HG02798 (cell line): ENCODE measurements around the gene PDPK1.
"Not testable (repeated sequence)": the region's sequence is repeated elsewhere in the genome, so short reads cannot be mapped to it uniquely, and the experiment has no call there.

Source experiments
- ATAC-seq: cut with Tn5 transposase; IDR thresholded peaks from one replicate; pipeline ENCODE4 v1.9.1; 2021; ENCODE audit warnings: mild to moderate bottlenecking; ENCODE audit not compliant: unreplicated experiment, poor library complexity

PDPK1 gene

DNA sequence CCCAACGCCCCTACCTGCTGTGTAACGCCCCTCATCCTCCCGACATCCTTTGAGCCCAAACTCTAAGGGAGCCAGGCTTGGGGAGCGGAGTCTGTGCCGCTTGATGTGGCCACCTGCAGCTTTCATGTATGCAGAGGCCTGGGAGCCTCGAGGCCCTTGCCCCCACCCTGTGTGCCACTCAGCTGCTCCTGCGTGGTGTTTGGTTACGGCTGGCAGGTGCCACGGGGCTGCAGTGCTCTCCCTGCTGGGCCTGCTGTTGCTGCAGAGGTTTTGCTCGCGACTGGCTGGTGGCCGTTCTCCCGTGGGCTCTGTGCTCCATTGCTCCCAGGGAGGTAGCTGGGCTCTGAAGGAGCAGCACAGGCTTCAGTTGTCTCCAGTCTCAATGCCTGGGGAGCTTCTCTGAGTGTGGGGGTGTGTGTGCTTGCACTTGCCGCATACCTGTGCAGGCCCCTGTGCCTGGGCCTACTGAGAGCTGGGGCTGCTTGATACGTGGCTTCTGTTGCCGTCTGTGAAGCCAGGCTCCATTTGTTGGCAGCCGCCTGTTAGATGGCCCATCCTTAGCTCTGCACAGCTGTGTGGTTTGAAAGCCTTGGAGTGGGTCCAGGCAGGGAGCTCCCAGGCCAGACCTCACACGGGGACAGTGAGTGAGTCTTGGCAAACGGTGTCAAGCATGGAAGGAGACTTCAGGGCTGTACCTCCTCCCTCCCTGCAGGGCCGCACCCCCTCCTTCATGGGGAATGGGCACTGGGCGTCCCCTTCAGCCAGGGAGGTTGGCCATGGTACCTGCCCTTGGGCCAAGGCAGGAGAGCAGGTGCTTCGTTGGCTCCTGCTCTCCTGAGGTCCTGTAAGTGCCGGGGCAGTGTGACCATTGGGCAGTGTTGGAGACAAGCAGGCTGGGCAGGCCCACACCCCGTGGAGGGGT lies 47.2 kb downstream of the PDPK1 start:
- no peak for ATAC-seq

DNA sequence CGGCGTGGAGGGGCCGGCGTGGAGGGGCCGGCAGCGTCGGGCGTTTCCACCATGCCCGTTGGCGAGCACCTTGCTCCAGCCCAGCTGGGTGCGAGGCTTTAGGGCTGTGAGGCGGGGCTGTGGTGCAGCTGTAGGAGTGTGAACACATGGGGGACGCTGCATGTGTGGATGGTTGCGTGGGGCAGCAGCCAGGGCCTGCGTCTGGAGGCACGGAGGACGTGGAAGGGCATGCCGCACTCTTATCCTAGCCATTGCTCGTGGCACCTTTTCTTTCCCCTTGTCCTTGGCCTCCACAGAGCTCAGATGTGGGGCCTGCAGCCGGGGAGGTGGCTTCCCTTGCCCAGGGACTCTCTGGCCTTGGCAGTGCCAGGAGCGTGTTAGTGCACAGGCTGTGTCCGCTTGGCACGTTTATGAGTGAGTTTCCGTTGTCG lies 47.8 kb downstream of the PDPK1 start:
- ATAC-seq: no peak

DNA sequence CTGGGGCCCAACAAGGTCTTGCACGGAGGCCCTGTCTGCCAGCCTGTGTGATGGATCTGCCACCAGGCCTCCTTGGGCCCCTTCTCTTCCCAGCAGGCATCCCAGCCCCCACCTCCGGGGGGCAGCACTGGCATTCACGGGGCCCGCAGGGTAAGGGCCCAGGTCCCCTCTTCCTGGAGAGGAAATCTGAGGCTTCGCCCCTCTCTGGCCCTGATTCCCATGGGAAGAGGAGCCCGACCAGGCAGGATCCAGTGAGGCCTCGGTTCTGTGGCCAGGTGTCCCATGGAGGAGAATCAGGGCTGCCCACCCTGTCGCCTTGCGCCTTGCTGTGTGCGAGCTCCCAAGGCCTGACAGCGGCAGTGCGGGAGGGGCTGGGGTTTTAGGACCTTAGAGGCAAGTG lies 48.4 kb downstream of the PDPK1 start:
- no peak for ATAC-seq

DNA sequence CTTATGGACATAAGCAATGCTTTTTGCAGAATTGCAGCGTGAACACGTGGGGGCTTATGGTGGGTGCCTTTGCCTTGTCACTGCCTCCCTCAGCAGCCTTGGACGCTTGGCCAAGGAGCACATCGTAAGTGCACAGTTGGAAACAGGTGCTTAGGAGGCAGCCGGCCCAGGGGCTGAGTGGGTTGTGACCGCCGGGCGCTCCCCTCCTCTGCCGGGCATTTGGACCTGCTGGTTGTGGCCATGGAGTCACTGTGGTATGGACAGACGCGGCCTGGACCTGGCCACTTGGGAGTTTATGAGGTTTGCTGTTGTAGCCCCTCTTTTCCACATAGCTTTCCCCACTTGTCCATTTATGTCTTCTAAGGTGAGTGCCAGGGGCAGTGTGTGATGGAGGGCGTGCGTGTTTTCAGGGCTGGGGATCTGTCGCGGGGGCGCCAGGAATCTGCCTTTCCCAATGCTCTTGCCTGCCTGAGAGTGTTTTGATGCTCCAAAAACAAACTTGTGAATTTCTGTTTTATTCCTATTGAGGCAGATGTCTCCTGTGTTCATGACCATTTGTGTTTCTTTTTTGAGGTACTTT lies 49.2 kb downstream of the PDPK1 start:
- ATAC-seq: no peak

DNA sequence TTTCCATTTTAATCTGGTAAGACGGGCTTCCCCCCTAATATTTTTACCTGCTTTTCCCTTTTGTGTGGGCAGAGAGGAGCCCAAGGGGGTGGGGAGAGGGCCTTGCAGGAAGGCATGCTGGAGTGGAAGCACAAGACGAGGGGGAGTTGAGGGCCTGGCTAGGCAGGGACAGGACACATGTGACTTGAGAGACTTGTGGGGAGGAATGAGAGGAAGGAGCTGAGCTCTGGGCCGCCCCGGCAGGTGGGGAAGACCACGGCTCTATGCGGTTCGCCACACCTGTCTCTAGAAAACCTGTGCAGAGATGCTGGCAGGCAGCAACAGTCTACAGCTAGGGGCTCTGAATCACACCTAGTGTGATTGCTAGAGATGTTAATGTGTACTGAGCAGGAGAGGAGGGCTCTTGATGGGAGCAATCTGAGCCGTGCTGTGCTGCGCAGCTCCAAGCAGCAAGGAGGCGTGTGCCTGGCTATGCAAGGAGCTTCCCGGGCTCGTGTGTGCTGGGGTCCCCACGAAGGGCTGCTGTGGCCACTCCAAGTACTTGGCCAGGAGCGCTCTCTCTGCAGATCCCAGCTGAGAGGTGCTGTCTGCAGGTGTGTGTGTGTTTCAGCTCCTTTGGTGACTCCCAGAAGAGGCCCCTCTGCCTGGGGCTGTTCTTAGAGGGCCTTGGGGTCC lies 50.2 kb downstream of the PDPK1 start:
- ATAC-seq: no peak

DNA sequence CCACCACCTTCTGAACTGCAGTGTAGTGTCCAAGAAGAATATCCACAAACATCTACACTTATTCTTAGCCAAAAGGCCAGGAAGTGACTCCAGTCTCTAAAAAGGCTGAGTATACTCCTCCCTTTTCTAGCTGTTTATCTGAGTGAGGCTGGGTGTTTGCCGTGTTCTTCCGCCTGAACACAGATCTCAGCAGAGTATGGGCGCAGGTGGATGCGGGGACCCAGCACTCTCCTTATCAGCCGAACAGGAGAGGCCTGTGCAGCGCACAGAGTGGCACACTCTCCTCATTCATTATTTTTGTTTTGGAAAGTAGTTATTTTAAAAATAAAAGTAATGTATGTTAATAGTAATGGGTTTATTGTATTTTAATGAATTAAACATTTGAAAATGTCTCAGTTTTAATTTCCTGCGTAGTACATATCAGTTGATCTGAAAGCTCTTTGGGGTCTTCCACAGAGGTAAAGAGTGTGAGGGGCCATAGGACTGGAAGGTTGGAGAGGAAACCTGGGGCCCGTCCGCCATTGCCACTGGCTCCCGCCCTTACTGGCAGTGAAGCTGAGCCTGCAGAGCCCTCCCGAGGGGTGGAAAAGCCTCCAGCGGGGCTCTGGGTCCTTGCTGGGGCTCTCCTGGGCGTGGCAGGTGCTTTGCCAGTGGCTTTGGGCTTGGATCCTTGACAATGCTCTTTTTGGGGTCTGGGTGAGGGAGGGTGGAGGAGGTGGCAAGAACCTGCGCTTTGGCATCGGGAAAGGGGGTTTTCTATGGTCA lies 53.8 kb downstream of the PDPK1 start:
- no peak for ATAC-seq

DNA sequence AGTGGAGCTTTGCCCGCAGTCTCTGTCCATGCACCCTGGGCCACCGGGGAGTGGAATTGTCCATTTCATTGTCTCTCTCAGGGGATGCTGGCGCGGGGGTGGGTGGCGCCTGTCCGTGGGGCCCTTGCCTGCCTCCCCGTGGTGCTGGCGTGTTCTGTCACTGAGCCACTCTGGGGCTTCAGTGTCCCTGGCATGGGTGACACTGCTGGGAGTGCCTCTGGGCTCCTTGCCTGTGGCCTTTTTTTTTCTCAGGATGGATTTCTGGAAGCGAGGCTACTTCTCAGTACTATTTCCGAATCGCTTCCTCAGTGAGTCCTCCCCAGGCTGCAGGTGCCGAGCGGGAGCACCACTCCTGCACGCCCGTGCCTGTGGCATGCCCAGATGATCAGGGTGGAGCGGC lies 55.0 kb downstream of the PDPK1 start:
- no peak for ATAC-seq

DNA sequence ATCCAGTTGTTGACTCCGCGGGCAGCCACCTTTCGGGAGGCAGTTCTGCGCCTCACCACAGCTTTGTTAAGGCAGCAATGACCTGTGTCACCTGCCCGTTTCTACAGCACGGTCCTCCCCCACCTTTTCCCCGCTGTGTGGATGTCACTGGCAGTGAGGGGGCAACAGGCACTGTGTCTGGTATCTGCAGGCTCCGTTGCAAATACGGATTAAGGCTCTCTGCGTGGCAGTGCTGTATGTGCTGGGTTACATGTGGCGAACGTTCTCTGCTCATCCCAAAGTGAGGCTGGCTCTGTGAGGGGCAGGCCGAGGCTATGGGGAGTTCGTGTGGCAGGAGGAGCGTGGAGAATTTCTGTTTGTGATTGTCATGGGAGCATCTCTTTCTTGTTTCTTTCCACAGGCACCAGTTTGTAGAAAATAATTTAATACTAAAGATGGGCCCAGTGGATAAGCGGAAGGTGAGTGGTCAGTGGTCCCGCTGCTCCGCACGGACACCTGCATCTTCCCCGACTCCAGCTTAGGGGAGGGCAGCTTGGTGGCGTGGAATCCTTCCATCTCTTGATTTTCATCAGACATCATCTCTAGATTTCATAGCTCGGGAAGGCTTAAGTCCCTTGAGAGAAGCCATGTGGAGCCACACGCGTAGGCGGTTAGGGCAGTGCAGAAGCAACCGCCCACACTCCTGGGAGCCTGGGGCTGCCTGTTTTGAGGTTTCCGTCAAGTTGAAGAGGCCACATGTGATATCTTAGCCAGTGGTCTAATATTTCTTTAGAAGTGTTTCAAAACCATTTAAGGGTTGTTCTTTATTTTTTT lies 57.8 kb downstream of the PDPK1 start:
- no peak for ATAC-seq

DNA sequence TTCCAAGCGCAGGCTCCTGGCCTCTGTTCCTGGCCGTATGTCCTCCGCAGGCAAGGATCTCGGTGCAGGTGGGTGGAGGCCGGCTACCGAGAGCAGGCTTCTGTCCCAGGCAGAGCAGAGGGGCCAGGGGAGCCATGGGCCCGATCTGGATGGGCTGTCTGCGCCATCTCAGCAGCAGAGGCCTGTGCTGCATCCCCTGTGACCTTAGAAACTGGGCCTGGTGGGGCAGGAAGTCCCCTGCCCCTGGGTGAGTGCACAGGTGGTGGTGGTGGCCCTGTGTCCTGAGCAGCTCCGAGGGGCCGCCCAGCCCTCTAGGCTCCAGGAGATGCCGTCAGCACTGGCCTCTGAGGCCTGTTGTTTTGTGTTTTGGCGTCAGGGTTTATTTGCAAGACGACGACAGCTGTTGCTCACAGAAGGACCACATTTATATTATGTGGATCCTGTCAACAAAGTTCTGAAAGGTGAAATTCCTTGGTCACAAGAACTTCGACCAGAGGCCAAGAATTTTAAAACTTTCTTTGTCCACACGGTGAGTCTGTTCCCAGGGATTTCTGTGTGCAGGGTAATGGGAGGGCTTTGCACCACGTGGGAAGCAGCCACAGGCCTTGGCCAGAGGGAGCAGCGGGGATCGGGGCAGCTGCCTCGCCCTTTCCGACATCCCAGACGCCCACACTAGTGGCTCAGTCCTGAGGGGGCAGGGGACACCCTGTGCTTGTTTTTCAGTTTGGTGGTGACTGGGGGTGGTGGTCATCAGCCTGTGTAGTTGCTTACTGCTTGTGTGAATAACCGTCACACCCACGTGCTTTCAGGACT lies 59.1 kb downstream of the PDPK1 start:
- ATAC-seq: no peak

DNA sequence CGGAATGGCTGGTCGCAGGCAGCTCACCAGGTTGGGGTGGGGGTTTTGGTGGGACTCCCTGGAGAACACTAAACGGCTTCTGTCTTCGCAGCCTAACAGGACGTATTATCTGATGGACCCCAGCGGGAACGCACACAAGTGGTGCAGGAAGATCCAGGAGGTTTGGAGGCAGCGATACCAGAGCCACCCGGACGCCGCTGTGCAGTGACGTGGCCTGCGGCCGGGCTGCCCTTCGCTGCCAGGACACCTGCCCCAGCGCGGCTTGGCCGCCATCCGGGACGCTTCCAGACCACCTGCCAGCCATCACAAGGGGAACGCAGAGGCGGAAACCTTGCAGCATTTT lies 59.7 kb downstream of the PDPK1 start:
- no peak for ATAC-seq

DNA sequence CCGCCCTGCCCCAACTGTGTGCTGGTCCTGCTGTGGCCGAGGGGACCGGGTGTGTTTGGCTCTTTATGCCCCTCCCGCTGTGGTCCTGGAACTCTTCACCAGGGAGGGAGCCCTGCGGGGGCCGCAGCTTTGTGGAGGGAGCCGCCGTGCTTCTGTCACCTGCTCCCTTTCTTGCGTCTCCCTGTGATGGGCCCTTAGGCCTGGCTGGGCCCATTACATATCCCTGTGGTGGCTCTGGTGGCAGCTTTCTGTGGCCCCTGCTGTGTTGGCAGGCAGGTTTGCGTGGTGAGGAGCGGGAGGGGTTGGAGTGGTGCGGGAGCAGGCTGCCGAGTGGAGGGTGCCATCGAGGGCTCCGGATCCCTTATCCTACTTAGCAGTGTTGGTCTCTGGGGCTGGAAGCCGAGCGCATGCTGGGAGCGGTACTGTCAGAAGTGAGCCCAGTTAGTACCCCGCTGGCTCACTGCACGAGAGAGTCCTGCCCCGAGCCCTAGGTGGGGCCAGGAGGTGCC lies 60.4 kb downstream of the PDPK1 start:
- ATAC-seq: no peak

DNA sequence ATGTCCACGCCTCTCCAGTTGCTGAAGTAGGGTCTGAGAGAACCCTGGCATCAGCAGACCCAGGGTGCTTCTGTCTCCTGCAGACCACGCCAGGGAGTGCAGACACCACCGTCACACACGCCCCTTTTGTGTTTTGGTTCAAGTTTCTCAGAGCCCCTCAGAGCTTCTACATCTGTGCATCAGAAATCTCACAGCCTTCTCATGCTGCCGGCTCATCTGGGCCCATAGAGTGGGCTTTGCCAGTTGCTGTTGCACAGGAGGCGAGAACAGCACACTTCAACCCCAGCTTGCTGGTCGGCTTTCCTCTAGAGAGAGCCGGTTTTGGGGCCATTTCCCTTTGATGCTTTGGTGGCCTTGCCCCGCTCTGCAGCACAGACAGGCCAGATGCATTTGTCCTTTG lies 60.9 kb downstream of the PDPK1 start:
- ATAC-seq: no peak

DNA sequence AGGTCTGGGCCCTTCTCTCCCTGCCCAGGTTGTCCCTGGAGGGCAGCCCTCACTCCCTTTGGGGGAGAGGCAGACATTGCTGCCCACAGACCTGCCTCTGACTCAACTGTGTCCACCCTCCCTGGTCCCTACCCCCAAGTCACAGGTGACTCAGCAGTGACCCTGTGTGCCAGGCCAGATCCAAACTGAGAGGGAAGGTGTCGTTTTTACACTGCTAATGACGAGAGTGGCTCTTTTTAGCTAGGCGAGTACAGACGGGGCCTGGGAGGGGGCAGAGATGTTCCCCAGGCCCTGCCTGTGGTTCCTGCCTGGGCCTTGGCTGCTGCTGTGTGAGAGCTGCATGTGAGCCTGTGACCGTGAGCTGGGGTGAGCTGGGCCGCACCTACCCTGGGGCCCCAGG lies 61.3 kb downstream of the PDPK1 start:
- ATAC-seq: not testable (repeated sequence)

DNA sequence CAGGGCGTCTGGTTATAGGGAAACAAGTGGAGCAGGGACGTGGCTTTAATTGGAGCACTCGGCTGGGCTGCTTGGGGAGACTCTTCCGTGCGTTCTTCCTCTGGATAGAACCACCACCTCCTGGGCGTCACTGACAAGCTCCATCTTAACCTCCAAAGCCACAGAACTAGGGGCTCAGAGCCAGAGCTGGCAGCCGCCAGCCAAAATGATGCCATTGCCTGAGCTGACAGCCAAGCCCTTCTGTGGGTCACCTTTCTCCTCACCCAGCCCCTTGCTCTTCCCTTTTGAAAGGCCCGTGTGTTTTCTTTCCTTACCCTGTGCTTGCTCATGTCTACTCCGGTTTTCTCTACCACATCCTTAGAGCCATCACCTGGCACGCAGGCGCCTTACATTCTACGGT lies 62.0 kb downstream of the PDPK1 start:
- not testable (repeated sequence) for ATAC-seq

DNA sequence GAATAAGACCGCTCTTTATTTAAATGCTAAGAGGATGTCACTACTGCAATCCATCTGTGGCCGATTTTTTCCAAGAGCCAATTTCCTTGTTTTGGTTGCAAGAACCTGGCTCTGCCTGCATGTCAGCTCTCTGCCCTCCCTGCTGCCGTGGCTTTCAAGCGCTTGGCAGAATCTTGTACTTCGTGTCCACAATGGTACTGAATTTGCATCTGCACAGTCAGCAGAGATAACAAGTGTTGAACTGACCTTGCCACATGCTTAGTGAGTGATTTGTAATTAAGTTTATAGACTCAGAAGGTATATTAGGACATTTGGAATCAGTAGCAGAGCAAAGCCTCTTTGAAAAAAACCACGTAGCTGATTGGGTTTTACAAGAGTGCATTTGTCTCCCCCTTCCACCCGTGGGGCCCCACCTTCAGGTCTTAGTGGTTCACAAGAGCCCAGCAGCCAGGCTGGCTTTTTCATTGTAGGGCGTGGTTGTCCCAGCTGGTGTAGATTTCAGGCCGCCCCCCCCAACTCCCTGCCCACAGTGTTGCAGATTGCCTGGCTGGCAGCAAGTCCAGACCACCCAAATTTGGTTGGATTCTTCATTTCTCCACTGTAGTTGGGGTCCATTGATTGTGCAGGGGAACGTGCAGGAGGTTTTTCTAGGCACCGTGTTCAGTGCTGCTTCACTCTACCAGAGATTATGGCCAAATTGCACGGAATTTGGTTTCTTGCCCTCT lies 63.6 kb downstream of the PDPK1 start:
- ATAC-seq: not testable (repeated sequence)

DNA sequence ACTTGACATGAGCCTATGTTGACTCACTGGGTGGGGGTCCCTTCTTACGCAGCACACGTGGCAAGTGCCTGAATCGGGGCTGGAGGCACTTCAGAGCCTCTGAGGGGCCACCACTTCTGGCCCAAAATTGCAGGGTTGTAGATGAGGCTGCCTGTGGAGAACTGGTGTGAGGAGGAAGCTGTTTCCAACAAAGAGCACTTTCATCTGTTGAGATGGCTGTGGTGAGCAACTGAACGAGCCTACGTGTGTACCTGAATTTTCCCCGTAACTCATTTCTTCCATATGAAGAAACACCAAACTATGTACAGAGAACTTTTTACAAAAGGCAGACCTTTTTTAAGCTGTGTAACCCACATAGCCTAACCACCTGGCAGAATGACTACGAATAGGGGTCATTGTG lies 64.4 kb downstream of the PDPK1 start:
- not testable (repeated sequence) for ATAC-seq

DNA sequence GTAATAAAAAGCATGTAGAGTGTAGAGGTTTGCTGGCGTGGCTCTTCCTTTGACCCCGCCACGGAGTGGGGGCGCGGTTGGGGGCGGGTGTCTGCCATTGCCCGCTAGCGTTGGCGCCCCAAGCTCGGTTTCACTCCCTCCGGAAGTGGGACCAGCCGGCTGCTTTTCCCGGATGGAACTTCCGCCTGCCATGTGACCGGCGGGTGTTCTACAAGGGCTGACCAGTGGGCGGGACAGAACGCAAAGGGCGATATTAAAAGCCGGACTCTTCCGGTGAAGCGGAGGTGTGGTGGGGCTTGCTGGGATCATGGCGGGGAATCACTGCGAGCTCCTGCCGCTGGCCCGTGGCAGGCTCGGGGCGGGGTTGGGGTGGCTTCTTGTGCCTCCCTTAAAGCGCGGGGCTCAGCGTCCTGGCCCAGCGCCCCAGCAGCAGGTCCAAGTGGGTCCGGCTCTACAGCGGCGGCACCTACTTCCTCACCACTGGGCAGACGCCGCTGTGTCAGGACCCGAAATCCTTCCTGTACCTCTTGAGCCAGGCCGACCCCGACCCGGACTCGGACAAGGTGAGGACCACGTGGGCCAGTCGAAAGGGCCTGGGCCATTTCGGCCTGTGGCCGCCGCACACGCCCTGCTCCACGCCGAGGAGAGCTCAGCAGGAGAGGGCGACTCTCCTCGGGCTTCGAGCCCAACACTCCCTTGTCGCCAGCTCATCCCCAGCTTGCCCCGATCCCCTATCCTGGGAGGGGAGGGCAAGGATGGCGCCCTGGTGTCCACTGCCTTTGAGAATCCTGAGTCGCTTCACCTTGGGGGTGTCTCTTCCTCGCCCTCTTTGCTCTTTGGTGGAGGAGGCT lies 65.6 kb downstream of the PDPK1 start:
- ATAC-seq: peak; percentile 66
